Lower leg skin (tissue), 4 donors: Measurements from ENCODE around the gene MYH7. TPM values are rescaled to one million over a fixed set of nuclear protein-coding genes. Genes with fewer than 3 reads are reported as not detected.

ENCODE experiments used
- DNase-seq, 2 donors: peaks; one replicate each; pipeline ENCODE4 v3.0.0-alpha.2; 2019; ENCODE audit warnings: low spot score in 2 of 2
- H3K4me3 ChIP-seq: fragments of 200-600 bp; sonication (generic); 2 replicates; pipeline ENCODE4 v1.5.1; 2017; ENCODE audit warnings: mild to moderate bottlenecking, low read depth; ENCODE audit not compliant: poor library complexity, severe bottlenecking
- POLR2A ChIP-seq, 2 donors: fragments of 450-650 bp; IDR thresholded peaks; one replicate each; pipeline ENCODE4 v1.6.1; 2016 to 2017; ENCODE audit warnings: antibody characterized with exemption in 2 of 2, mild to moderate bottlenecking in 1 of 2, moderate library complexity in 1 of 2
- WGBS, 2 donors: methylation state at CpG; one replicate each; pipeline ENCODE4 v1.1.5; 2018; 5-methylcytosine and 5-hydroxymethylcytosine counted together
- intact Hi-C: fragments of 100-400 bp; cut with DNase I; formaldehyde crosslinking; loops from one replicate; pipeline ENCODE4 v1.15.0; 2023; ENCODE audit warnings: low total_unique reads
- microRNA counts, 2 donors: library from miRNA; unstranded; fragments of <30 nt; microRNA quantifications; one replicate each; lab custom pipeline; 2016
- microRNA-seq, 2 donors: library from miRNA; unstranded; fragments of <30 nt; microRNA quantifications; one replicate each; pipeline ENCODE4, GENCODE V29; 2016; ENCODE audit warnings: borderline replicate concordance in 2 of 2, borderline number of aligned reads in 1 of 2
- total RNA-seq, 4 donors: library from RNA; depleted of rRNA; stranded (reverse); fragments of >200 nt; gene quantifications; one replicate each; pipeline ENCODE4 v1.1.0, GENCODE V29; 2016
- TF ChIP-seq, protein P1 (sequence below), 3 donors: fragments of 450-650 bp; IDR thresholded peaks; one replicate each; pipeline ENCODE4 v1.5.1; 2016; ENCODE audit warnings: antibody characterized with exemption in 3 of 3, mild to moderate bottlenecking in 3 of 3, moderate library complexity in 2 of 3

Gene MYH7
- total RNA-seq, 4 donors from 2014 or later: 0.06 to 0.13 (median 0.08) TPM; not detected in 1

DNA sequence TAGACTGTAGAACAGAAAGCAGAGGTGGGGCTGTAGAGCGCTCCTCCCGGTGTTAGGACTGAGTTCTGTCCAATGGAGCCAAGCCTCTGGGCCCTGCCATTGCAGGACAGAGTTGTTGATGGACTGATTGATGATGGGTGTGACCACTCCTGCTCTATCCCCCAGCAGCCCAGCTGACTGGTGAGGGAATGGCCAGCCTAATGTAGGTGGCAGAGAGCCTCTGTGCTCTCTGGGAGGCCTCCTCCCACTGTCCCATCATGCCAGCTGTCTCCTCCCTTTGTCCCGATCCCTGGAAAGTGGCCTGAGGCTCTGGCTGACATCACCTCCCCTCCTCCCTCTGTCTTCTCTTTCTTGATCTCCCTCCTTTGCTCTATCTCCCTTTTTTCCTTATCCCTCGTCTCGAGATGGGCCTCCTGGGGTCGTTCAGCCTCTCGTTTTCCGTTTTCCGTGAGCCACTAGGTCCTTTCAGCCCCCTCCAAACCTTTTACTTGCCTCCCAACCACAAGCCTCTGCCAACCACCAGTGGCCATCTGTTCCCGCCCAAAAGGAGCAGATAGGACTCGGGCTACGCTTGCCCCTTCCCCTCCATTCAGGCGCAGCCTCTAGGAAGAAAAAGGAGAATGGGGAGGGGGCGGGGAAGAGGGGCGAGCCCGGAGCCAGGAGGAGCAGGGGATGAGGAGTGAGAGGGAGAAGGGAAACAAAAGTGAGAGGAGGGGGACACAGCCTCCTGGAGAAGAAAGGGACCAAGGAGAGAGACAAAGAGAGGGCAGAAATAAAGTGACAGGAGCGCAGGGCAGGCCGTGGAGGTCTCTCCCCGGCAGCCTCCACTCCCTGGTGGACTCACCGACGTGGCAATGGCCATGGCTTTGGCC is 71.1 kb downstream of the MYH7 start:
- H3K4me3 ChIP-seq: peak overlapping the region; percentile 72
- intact Hi-C loops: no loop called here
- TF ChIP-seq, protein P1, sequence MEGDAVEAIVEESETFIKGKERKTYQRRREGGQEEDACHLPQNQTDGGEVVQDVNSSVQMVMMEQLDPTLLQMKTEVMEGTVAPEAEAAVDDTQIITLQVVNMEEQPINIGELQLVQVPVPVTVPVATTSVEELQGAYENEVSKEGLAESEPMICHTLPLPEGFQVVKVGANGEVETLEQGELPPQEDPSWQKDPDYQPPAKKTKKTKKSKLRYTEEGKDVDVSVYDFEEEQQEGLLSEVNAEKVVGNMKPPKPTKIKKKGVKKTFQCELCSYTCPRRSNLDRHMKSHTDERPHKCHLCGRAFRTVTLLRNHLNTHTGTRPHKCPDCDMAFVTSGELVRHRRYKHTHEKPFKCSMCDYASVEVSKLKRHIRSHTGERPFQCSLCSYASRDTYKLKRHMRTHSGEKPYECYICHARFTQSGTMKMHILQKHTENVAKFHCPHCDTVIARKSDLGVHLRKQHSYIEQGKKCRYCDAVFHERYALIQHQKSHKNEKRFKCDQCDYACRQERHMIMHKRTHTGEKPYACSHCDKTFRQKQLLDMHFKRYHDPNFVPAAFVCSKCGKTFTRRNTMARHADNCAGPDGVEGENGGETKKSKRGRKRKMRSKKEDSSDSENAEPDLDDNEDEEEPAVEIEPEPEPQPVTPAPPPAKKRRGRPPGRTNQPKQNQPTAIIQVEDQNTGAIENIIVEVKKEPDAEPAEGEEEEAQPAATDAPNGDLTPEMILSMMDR (IDR thresholded peaks at IDR 0.05): no peak
- TF ChIP-seq POLR2A (IDR thresholded peaks at IDR 0.05): no peak
- peak; percentile 72 to 93 for DNase-seq
- 8 to 14% methylated on average over 21 of the region's 21 CpGs for WGBS, 2 donors

MicroRNA genes within 50 kb of the gene (microRNA counts, 767-probe panel; counts per million panel counts)
- microRNA hsa-miR-208a (lab: Ali Mortazavi, UCI) (0 to 358 counts per million in 2 donors), microRNA hsa-miR-208b (lab: Ali Mortazavi, UCI) (0 to 358 counts per million in 2 donors)

Small RNA genes within 50 kb of the gene (microRNA-seq; reads per million reads assigned to microRNA genes)
- gene MIR208A (0 to 1.1 reads per million in 2 donors), gene MIR208B (5.4 to 11.3 reads per million in 2 donors)

Other genes with a start within 250 kb of the MYH7 start
- gene RNF212B, start 197.7 kb downstream of the MYH7 start, total RNA-seq: under 1 TPM in 1 of 4 donors, not detected in 3; 0.59 TPM
- 1 to 10 TPM; 5.3 to 9.7 (median 8.5) TPM for gene HOMEZ, start 149.5 kb downstream of the MYH7 start, total RNA-seq
- gene PPP1R3E, start 132.8 kb downstream of the MYH7 start, total RNA-seq: 10 to 100 TPM in 1 of 4 donors, 1 to 10 TPM in 3; 7.9 to 14.4 (median 8.6) TPM
- gene BCL2L2, start 128.8 kb downstream of the MYH7 start, total RNA-seq: 10 to 100 TPM; 41.5 to 72.2 (median 68.3) TPM
- 10 to 100 TPM; 25.5 to 65.8 (median 39.9) TPM for gene PABPN1, start 114.2 kb downstream of the MYH7 start, total RNA-seq
- 10 to 100 TPM; 16.1 to 33.0 (median 17.9) TPM for gene SLC22A17, start 82.8 kb downstream of the MYH7 start, total RNA-seq
- 10 to 100 TPM; 38.7 to 73.2 (median 53.5) TPM for gene EFS, start 70.5 kb downstream of the MYH7 start, total RNA-seq
- gene IL25, start 62.9 kb downstream of the MYH7 start, total RNA-seq: not detected
- under 1 TPM in 2 of 4 donors, not detected in 2; 0.38 to 0.58 TPM for gene CMTM5, start 58.6 kb downstream of the MYH7 start, total RNA-seq
- under 1 TPM in 1 of 4 donors, not detected in 3; 0.20 TPM for gene MYH6, start 27.4 kb downstream of the MYH7 start, total RNA-seq
- gene NGDN, start 34.0 kb upstream of the MYH7 start, total RNA-seq: 10 to 100 TPM; 34.0 to 41.7 (median 37.3) TPM
- gene ZFHX2, start 116.1 kb upstream of the MYH7 start, total RNA-seq: under 1 TPM; 0.19 to 0.49 (median 0.27) TPM
- 10 to 100 TPM in 3 of 4 donors, 1 to 10 TPM in 1; 2.8 to 10.9 (median 10.7) TPM for gene THTPA, start 120.6 kb upstream of the MYH7 start, total RNA-seq
- 100 to 1,000 TPM; 113 to 206 (median 141) TPM for gene AP1G2, start 132.1 kb upstream of the MYH7 start, total RNA-seq
- gene JPH4, start 143.1 kb upstream of the MYH7 start, total RNA-seq: 1 to 10 TPM in 3 of 4 donors, under 1 TPM in 1; 0.34 to 3.6 (median 1.4) TPM
- 1 to 10 TPM in 2 of 4 donors, not detected in 2; 1.9 to 6.0 TPM for gene DHRS2, start 200.7 kb upstream of the MYH7 start, total RNA-seq